K562 (cell line): ENCODE measurements around the gene CCDC77. TPM values are rescaled to one million over a fixed set of nuclear protein-coding genes. Genes with fewer than 3 reads are reported as not detected.
A peak's percentile ranks its signal among the peaks of the same experiment; 100 is the strongest.

Source experiments
- ARID1B ChIP-seq: fragments of 450-650 bp; IDR thresholded peaks from 2 replicates; pipeline ENCODE4 v1.6.1; 2016; ENCODE audit warnings: antibody characterized with exemption, mild to moderate bottlenecking, inconsistent platforms
- CBX5 ChIP-seq: IDR thresholded peaks from 2 replicates; pipeline ENCODE4 v1.6.1; 2014; ENCODE audit warnings: low read depth, borderline replicate concordance
- COPS2 ChIP-seq: fragments of 450-650 bp; conservative IDR thresholded peaks from 2 replicates; pipeline ENCODE4 v1.6.1; 2016; ENCODE audit warnings: mild to moderate bottlenecking, moderate library complexity
- EP400 ChIP-seq: fragments of 450-650 bp; IDR thresholded peaks from 2 replicates; pipeline ENCODE4 v1.6.1; 2017; ENCODE audit warnings: antibody characterized with exemption, mild to moderate bottlenecking, moderate library complexity
- ESRRA ChIP-seq: fragments of 450-650 bp; IDR thresholded peaks from 2 replicates; pipeline ENCODE4 v1.6.1; 2014; ENCODE audit warnings: low read depth, mild to moderate bottlenecking, moderate library complexity, borderline replicate concordance
- HCFC1 ChIP-seq: IDR thresholded peaks from 2 replicates; pipeline ENCODE4 v1.6.1; 2012; ENCODE audit warnings: low read depth, low read length, improper control_type of control experiment
- HLTF ChIP-seq: fragments of 450-650 bp; IDR thresholded peaks from 2 replicates; pipeline ENCODE4 v1.6.1; 2016
- KLF16 ChIP-seq: IDR thresholded peaks from 2 replicates; pipeline ENCODE4 v1.6.1; 2016; ENCODE audit warnings: antibody characterized with exemption
- MAZ ChIP-seq, 2 experiments: fragments of 450-650 bp in 1 of 2; sonication (generic) in 1 of 2; formaldehyde crosslinking; IDR thresholded peaks in 1 of 2; conservative IDR thresholded peaks in 1 of 2; 2 replicates each; pipeline versions ENCODE4 v1.4.0 to v1.5.0; 2020; ENCODE audit warnings: mild to moderate bottlenecking in 1 of 2, missing genetic modification reagents in 1 of 2
- NBN ChIP-seq: fragments of 450-650 bp; IDR thresholded peaks from 2 replicates; pipeline ENCODE4 v1.6.1; 2016; ENCODE audit warnings: low read depth, mild to moderate bottlenecking
- NR1H2 ChIP-seq: sonication (generic); formaldehyde crosslinking; IDR thresholded peaks from 2 replicates; pipeline ENCODE4 v1.4.0; 2020; ENCODE audit warnings: mild to moderate bottlenecking, missing genetic modification reagents
- NR2C2 ChIP-seq, 2 experiments: fragments of 200-800 bp in 1 of 2; sonication (Bioruptor generic) in 1 of 2; sonication (generic) in 1 of 2; formaldehyde crosslinking in 1 of 2; IDR thresholded peaks; 2 replicates each; pipeline versions ENCODE4 v1.6.1 to v1.8.0; 2016 to 2022; ENCODE audit warnings: mild to moderate bottlenecking in 1 of 2, missing compliant biosample characterization in 1 of 2, missing genetic modification characterization in 1 of 2, missing genetic modification reagents in 1 of 2
- RBM15 ChIP-seq: fragments of 200-400 bp; formaldehyde crosslinking; IDR thresholded peaks from 2 replicates; pipeline ENCODE4 v1.6.1; 2018; ENCODE audit warnings: mild to moderate bottlenecking, low read length, moderate library complexity; ENCODE audit not compliant: insufficient read depth
- RBM25 ChIP-seq: fragments of 200-400 bp; formaldehyde crosslinking; IDR thresholded peaks from 2 replicates; pipeline ENCODE4 v1.6.1; 2018; ENCODE audit warnings: low read length, low read depth, moderate library complexity; ENCODE audit not compliant: severe bottlenecking
- TCF7L2 ChIP-seq: fragments of 150-350 bp; IDR thresholded peaks from 2 replicates; pipeline ENCODE4 v1.6.1; 2016; ENCODE audit warnings: low read depth, mild to moderate bottlenecking, low read length, moderate library complexity
- TEAD1 ChIP-seq, 2 experiments: fragments of 450-650 bp in 1 of 2; sonication (generic) in 1 of 2; formaldehyde crosslinking; IDR thresholded peaks; 2 replicates each; pipeline versions ENCODE4 v1.4.0 to v1.8.0; 2020 to 2022; ENCODE audit warnings: mild to moderate bottlenecking in 2 of 2, missing genetic modification reagents in 1 of 2
- TRIM28 ChIP-seq: fragments of 450-650 bp; IDR thresholded peaks from 2 replicates; pipeline ENCODE4 v1.6.1; 2017
- ZBTB17 ChIP-seq: fragments of 450-650 bp; formaldehyde crosslinking; IDR thresholded peaks from 2 replicates; pipeline ENCODE4 v1.4.0; 2020; ENCODE audit warnings: mild to moderate bottlenecking
- ZNF311 ChIP-seq: fragments of 250-450 bp; sonication (Bioruptor Pico); IDR thresholded peaks from 2 replicates; pipeline ENCODE4 v1.4.0; 2020; ENCODE audit warnings: mild to moderate bottlenecking, moderate library complexity
- ZNF57 ChIP-seq: fragments of 450-650 bp; formaldehyde crosslinking; IDR thresholded peaks from 2 replicates; pipeline ENCODE4 v1.4.0; 2020; ENCODE audit warnings: mild to moderate bottlenecking, moderate library complexity
- ZNF586 ChIP-seq: fragments of 450-650 bp; formaldehyde crosslinking; conservative IDR thresholded peaks from 2 replicates; pipeline ENCODE4 v1.4.0; 2020; ENCODE audit warnings: mild to moderate bottlenecking, moderate library complexity
- ZNF79 ChIP-seq: fragments of 250-450 bp; sonication (Bioruptor Pico); IDR thresholded peaks from 2 replicates; pipeline ENCODE4 v1.4.0; 2020; ENCODE audit warnings: low read depth, mild to moderate bottlenecking, moderate library complexity
- polyA plus RNA-seq, 8 experiments: library from polyadenylated mRNA; depleted of rRNA in 4 of 8; stranded (reverse) in 5 of 8; unstranded in 3 of 8; fragments of >200 nt; fragmentation: Nextera tagmentation in 2 of 8; fragmentation: Illumina TruSeq in 1 of 8; extraction: Ambion mirVana in 2 of 8; extraction: Trizol in 1 of 8; gene quantifications; 2 replicates each; pipeline versions ENCODE4 v1.2.1 to v1.2.3, GENCODE V29; 2011 to 2014; ENCODE audit warnings: inconsistent platforms in 1 of 8, missing spikeins in 1 of 8
- total RNA-seq, 7 experiments: library from RNA; depleted of rRNA in 6 of 7; stranded (reverse); fragments of >200 nt in 6 of 7; fragmentation: Illumina TruSeq in 2 of 7; extraction: Trizol in 2 of 7; gene quantifications; 2 replicates each; pipeline versions ENCODE4 v1.2.1 to v1.2.3, GENCODE V29; 2011 to 2021; ENCODE audit warnings: low replicate concordance in 1 of 7
- TF ChIP-seq, protein P1 (sequence below): fragments of 450-650 bp; conservative IDR thresholded peaks from 2 replicates; pipeline ENCODE4 v1.6.1; 2016; ENCODE audit warnings: missing genetic modification characterization, low read depth, mild to moderate bottlenecking, missing compliant biosample characterization, moderate library complexity
- TF ChIP-seq, protein P2 (sequence below): fragments of 450-650 bp; formaldehyde crosslinking; IDR thresholded peaks from 2 replicates; pipeline ENCODE4 v1.4.0; 2022; ENCODE audit warnings: missing genetic modification characterization

Gene CCDC77
- total and polyA plus RNA-seq, 9 of the 15 experiments (the other 6 are each of a cell fraction or from before 2014, with no cell fraction given), result 10.5 to 26.5 (median 17.8) TPM

DNA sequence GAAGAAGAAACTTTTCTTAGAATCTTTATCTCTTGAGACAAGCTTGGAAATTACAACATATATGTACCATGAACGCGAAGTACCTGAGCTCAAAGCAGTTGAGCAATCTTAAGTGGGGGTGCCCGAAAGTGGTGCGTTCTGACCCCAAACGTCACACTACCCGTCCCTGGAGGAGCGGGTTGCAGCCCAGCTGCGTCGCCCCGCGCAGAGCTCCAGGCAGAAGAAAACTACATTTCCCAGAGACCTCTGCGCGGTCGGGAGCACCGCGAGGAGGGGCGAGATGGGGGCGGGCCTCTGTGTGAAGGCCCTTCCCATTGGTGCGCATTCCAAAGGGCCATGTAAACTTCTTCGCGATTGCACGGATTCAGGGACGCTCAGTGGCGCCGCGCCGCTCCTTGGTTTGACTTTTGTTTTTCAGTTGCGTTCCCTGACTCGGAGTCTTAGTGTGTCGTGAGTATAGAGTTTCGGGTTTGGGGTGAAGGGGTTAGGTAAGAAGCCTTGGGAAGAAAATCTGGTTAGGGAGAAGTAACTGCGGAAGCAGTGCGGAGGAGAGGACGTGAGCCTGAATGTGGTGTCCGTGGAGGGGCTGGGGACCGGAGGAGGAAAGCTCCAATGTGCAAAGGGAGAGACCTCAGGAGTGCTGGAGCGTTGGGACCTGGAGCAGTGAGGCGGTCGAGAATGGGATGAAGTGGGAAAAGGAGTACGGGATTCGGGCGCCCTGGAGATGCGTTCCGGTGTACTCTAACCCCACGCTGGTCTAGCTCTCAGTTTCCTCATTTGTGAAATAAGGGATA is at the start of gene CCDC77 (continued):
- no peak for TF ChIP-seq ZNF79
- no peak for TF ChIP-seq CBX5
- TF ChIP-seq NR2C2 (CRISPR knock-in tag; IDR thresholded peaks at IDR 0.05), result no peak
- peak; percentile 87 for TF ChIP-seq NR2C2 (tag; IDR thresholded peaks at IDR 0.05)
- no peak for TF ChIP-seq ZNF57
- TF ChIP-seq NR1H2 (CRISPR knock-in tag), result no peak
- peak; percentile 49; the same call in 1 of the 2 replicates for TF ChIP-seq EP400
- TF ChIP-seq, protein P1, sequence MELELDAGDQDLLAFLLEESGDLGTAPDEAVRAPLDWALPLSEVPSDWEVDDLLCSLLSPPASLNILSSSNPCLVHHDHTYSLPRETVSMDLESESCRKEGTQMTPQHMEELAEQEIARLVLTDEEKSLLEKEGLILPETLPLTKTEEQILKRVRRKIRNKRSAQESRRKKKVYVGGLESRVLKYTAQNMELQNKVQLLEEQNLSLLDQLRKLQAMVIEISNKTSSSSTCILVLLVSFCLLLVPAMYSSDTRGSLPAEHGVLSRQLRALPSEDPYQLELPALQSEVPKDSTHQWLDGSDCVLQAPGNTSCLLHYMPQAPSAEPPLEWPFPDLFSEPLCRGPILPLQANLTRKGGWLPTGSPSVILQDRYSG (tag), result no peak
- TF ChIP-seq, protein P2, sequence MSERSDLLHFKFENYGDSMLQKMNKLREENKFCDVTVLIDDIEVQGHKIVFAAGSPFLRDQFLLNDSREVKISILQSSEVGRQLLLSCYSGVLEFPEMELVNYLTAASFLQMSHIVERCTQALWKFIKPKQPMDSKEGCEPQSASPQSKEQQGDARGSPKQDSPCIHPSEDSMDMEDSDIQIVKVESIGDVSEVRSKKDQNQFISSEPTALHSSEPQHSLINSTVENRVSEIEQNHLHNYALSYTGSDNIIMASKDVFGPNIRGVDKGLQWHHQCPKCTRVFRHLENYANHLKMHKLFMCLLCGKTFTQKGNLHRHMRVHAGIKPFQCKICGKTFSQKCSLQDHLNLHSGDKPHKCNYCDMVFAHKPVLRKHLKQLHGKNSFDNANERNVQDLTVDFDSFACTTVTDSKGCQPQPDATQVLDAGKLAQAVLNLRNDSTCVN (CRISPR knock-in tag), result 0 out of 2 replicates have a peak, but pooled peaks have one; percentile 16
- no peak for TF ChIP-seq COPS2
- TF ChIP-seq TCF7L2, result no peak
- 0 out of 4 replicates have a peak, but pooled peaks of 1 of the 2 experiments have one; percentile 28 for TF ChIP-seq TEAD1 (CRISPR knock-in tag; IDR thresholded peaks at IDR 0.05)
- no peak for TF ChIP-seq TRIM28
- TF ChIP-seq HLTF, result peak; percentile 61; the same call in 1 of the 2 replicates
- TF ChIP-seq NBN, result peak; percentile 59
- TF ChIP-seq ZNF311 (CRISPR knock-in tag), result no peak
- peak; percentile 94 for TF ChIP-seq RBM25
- TF ChIP-seq RBM15, result no peak
- no peak for TF ChIP-seq KLF16
- TF ChIP-seq MAZ (CRISPR knock-in tag; conservative IDR thresholded peaks at IDR 0.05 in 1 of 2, IDR thresholded peaks at IDR 0.05 in 1 of 2), result peak; percentile 61 to 62; a peak in 3 of 4 replicates
- TF ChIP-seq HCFC1, result peak; percentile 96
- TF ChIP-seq ARID1B, result no peak
- TF ChIP-seq ESRRA, result peak; percentile 41; the same call in 1 of the 2 replicates
- no peak for TF ChIP-seq ZBTB17 (CRISPR knock-in tag)
- no peak for TF ChIP-seq ZNF586 (CRISPR knock-in tag)
